ENCODE measurements around the gene TTLL1. TPM values are rescaled to one million over a fixed set of nuclear protein-coding genes. Genes with fewer than 3 reads are reported as not detected.
A peak's percentile ranks its signal among the peaks of the same experiment; 100 is the strongest.

TTLL1 gene
- total RNA-seq, 1 donor from 2014 or later: 9.4 TPM

DNA sequence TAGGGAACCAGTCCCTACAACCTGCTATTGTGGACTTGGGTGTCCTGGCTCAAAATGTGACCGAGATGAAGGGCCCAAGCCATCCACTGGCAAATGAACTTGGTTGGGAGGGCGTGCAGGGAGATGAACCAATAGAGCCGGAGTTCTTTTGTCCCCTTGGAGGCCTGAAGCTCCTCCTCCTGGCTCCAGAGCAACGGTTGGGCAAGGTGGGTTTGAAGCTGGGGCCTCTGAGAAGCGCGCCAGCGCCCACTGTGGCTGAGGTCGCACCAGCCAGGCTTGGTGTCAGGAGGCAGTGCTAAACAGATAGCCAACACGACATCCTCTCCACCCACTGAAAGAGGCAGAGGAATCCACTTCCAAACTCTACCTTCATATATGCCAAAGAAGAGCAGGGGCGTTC is 38.2 kb downstream of the TTLL1 start:
- H2AFZ ChIP-seq (replicated peaks): no peak overlapping the region
- H3F3A ChIP-seq (ENCODE audit: low read depth): no peaks in the 10 kb centered on the region
- TF ChIP-seq, protein P1, sequence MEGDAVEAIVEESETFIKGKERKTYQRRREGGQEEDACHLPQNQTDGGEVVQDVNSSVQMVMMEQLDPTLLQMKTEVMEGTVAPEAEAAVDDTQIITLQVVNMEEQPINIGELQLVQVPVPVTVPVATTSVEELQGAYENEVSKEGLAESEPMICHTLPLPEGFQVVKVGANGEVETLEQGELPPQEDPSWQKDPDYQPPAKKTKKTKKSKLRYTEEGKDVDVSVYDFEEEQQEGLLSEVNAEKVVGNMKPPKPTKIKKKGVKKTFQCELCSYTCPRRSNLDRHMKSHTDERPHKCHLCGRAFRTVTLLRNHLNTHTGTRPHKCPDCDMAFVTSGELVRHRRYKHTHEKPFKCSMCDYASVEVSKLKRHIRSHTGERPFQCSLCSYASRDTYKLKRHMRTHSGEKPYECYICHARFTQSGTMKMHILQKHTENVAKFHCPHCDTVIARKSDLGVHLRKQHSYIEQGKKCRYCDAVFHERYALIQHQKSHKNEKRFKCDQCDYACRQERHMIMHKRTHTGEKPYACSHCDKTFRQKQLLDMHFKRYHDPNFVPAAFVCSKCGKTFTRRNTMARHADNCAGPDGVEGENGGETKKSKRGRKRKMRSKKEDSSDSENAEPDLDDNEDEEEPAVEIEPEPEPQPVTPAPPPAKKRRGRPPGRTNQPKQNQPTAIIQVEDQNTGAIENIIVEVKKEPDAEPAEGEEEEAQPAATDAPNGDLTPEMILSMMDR (IDR thresholded peaks at IDR 0.05): peak; percentile 25
- TF ChIP-seq EZH2phosphoT487 (IDR thresholded peaks at IDR 0.05): no peak
- H4K20me1 ChIP-seq (ENCODE audit: low read depth): no peaks in the 10 kb centered on the region
- no peak overlapping the region for H3K4me3 Mint-ChIP-seq
- H3K9me3 Mint-ChIP-seq: no peaks in the 10 kb centered on the region
- H3K9me3 ChIP-seq (ENCODE audit: low read depth): no peaks in the 10 kb centered on the region
- no peaks in the 10 kb centered on the region for H3K4me1 Mint-ChIP-seq
- H3K4me3 ChIP-seq: no peak overlapping the region
- H3K27ac ChIP-seq: no peak overlapping the region
- H3K27me3 ChIP-seq: no peaks in the 10 kb centered on the region
- no peak overlapping the region for H3K4me2 ChIP-seq
- H3K27ac Mint-ChIP-seq: no peak overlapping the region
- no peaks in the 10 kb centered on the region for H3K4me1 ChIP-seq
- no peaks in the 10 kb centered on the region for H3K36me3 ChIP-seq
- H3K9ac ChIP-seq: no peak overlapping the region
- H3K27me3 Mint-ChIP-seq (ENCODE audit: insufficient read depth, low read depth): no peaks in the 10 kb centered on the region
- H3K79me2 ChIP-seq (ENCODE audit: low read depth): no peaks in the 10 kb centered on the region
- DNase-seq (ENCODE audit: low spot score): peak; percentile 49
- peaks cover 12% of the 10 kb centered on the region for H3K36me3 Mint-ChIP-seq

GRCh38 chr22:43047605-43048004 is 41.6 kb downstream of the TTLL1 start:
- no peaks in the 10 kb centered on the region for H3K27me3 ChIP-seq
- H3K9ac ChIP-seq: no peak overlapping the region
- H3K27me3 Mint-ChIP-seq (ENCODE audit: insufficient read depth, low read depth): peaks cover 3% of the 10 kb centered on the region
- no peak overlapping the region for H3K27ac Mint-ChIP-seq
- H3K9me3 ChIP-seq (ENCODE audit: low read depth): no peaks in the 10 kb centered on the region
- H3K36me3 Mint-ChIP-seq: peaks cover 7% of the 10 kb centered on the region
- H3K9me3 Mint-ChIP-seq: no peaks in the 10 kb centered on the region
- H3K27ac ChIP-seq: no peak overlapping the region
- TF ChIP-seq EZH2 (IDR thresholded peaks at IDR 0.05) (no peak), EZH2phosphoT487 (IDR thresholded peaks at IDR 0.05) (no peak)
- TF ChIP-seq, protein P1 (IDR thresholded peaks at IDR 0.05): no peak
- H3K4me3 Mint-ChIP-seq: no peak overlapping the region
- H2AFZ ChIP-seq (replicated peaks): no peak overlapping the region
- no peaks in the 10 kb centered on the region for H4K20me1 ChIP-seq (ENCODE audit: low read depth)
- H3K4me2 ChIP-seq: no peak overlapping the region
- H3K4me1 Mint-ChIP-seq: peaks cover 6% of the 10 kb centered on the region
- no peaks in the 10 kb centered on the region for H3K79me2 ChIP-seq (ENCODE audit: low read depth)
- DNase-seq (ENCODE audit: low spot score): no peak
- H3K4me3 ChIP-seq: no peak overlapping the region
- H3F3A ChIP-seq (ENCODE audit: low read depth): no peaks in the 10 kb centered on the region
- no peaks in the 10 kb centered on the region for H3K36me3 ChIP-seq
- H3K4me1 ChIP-seq: no peaks in the 10 kb centered on the region

DNA sequence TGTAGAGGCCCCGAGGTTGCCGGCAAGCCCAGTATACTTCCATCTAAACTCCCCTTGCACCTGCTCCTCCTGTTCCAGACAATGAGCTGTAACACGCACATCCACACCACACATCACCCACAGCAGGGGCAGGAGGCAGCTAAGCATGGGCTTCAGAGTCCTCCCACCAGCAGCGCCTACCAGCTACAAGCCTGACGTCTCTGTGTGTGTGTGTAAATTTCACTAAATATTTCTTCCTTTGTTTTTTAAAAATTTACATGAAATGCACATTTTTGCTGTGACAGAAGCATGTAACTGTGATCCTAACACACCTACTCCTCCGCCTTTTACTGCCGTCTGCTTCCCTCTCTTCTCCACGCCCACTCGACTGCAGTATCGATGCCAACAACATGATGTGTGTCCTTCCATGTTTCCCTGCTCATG is 44.9 kb downstream of the TTLL1 start:
- Mint-ChIP-seq H3K4me3 (no peak overlapping the region), H3K27ac (peak overlapping the region; percentile 10), H3K27me3 (ENCODE audit: insufficient read depth, low read depth) (peaks cover 7% of the 10 kb centered on the region), H3K9me3 (no peaks in the 10 kb centered on the region), H3K36me3 (peaks cover 4% of the 10 kb centered on the region), H3K4me1 (peaks cover 11% of the 10 kb centered on the region)
- no peak for DNase-seq (ENCODE audit: low spot score)
- Histone ChIP-seq H3K27me3 (no peaks in the 10 kb centered on the region), H3K36me3 (no peaks in the 10 kb centered on the region), H3K9me3 (ENCODE audit: low read depth) (no peaks in the 10 kb centered on the region), H3K4me1 (peaks cover 5% of the 10 kb centered on the region), H2AFZ (replicated peaks) (no peak overlapping the region), H3F3A (ENCODE audit: low read depth) (peaks cover 3% of the 10 kb centered on the region), H3K4me3 (no peak overlapping the region), H4K20me1 (ENCODE audit: low read depth) (no peaks in the 10 kb centered on the region), H3K27ac (no peak overlapping the region), H3K79me2 (ENCODE audit: low read depth) (no peaks in the 10 kb centered on the region), H3K9ac (no peak overlapping the region), H3K4me2 (no peak overlapping the region)
- TF ChIP-seq EZH2phosphoT487 (IDR thresholded peaks at IDR 0.05) (no peak), EZH2 (IDR thresholded peaks at IDR 0.05) (no peak)
- TF ChIP-seq, protein P1 (IDR thresholded peaks at IDR 0.05): no peak

Measured in neural progenitor cell (in vitro differentiated cells).